ENCODE results near the gene KIF25.

Gene KIF25

DNA sequence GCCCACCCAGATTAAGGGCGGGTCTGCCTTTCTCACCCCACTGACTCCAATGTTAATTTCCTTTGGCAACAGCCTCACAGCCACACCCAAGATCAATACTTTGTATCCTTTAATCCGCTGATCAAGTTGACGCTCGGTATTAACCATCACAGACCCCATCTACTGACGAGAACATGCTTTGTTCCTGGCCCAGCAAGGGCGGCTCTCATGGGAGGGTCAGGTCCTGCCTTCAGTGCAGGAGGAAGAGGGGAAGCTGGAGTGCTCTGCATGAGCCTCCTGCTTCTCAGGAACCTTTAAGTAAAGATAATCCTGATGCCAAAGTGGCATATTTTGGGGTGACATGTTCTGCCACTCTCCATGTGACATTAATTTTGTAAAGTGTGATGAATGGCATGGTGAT is 8.3 kb downstream of the KIF25 start:
- no peaks in the 10 kb centered on the region for H3K36me3 ChIP-seq (ENCODE audit: insufficient read depth, low read length)

DNA sequence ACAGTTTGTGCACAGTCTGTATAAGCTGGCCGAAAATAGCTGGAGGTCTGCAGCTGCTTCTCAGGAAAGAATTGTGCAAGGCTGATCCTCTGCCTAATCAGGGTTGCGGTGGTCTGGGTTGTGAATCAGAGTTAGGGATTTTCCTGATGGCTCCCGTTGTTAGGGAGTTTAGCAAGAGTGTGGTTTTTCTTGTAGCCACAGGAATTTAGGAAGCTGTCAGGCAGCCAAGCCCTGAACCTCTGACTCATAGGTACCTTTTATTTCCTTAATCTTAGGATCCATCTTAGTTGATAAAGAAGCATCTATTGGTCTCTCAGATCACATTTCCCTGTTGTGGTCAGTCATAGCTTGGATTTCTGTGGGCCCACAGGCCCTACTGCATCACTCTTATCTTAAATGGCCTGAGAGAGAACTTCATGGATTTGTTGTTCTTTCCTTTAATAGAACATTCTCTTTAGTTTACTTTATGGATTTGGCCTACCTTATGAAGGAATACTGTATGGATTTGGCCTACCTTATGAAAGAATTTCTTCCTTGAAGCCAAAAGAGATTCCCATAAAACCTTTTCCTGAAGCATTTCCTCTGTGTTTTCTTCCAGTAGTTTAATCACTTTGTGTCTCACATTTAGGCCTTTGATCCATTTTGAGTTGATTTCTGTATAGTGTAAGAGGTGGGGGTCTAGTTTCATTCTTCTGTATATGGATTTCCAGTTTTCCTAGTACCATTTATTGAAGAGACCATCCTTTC is 10.3 kb downstream of the KIF25 start:
- Histone ChIP-seq H3K27me3 (ENCODE audit: insufficient read depth, low read length) (no peaks in the 10 kb centered on the region), H3K36me3 (ENCODE audit: insufficient read depth, low read length) (no peaks in the 10 kb centered on the region), H3K4me1 (ENCODE audit: insufficient read depth, low read length) (no peaks in the 10 kb centered on the region), H2AFZ (ENCODE audit: low read depth, low read length) (no peak overlapping the region), H3K4me3 (ENCODE audit: low read length) (no peak overlapping the region), H3K9me3 (ENCODE audit: low read length) (peaks cover 8% of the 10 kb centered on the region)

More for the DNA sequence above, 8.3 kb downstream of the KIF25 start:
- H3K27me3 ChIP-seq (ENCODE audit: insufficient read depth, low read length): no peaks in the 10 kb centered on the region
- no peak overlapping the region for H3K4me3 ChIP-seq (ENCODE audit: low read length)
- H3K9me3 ChIP-seq (ENCODE audit: low read length): peaks cover 3% of the 10 kb centered on the region
- no peak overlapping the region for H2AFZ ChIP-seq (ENCODE audit: low read depth, low read length)
- no peaks in the 10 kb centered on the region for H3K4me1 ChIP-seq (ENCODE audit: insufficient read depth, low read length)

DNA sequence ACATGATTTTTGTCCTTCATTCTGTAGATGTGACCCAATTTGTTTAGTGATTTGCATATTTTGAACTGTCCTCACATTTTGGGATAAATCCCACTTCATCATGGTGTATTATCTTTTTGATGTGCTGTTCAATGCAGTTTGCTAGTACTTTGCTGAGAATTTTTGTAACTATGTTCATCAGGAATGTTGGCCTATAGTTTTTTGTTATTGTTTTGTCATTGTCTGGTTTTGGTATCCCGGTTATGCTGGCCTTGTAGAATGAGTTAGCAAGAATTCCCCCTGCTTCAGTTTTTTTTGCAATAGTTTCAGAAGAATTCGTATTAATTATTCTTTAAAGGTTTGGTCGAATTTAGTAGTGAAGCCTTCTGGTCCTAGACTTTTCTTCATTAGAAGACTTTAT is 11.9 kb downstream of the KIF25 start:
- Histone ChIP-seq H3K9me3 (ENCODE audit: low read length) (peaks cover 6% of the 10 kb centered on the region), H2AFZ (ENCODE audit: low read depth, low read length) (no peak overlapping the region), H3K4me3 (ENCODE audit: low read length) (no peak overlapping the region), H3K27me3 (ENCODE audit: insufficient read depth, low read length) (no peaks in the 10 kb centered on the region), H3K36me3 (ENCODE audit: insufficient read depth, low read length) (no peaks in the 10 kb centered on the region), H3K4me1 (ENCODE audit: insufficient read depth, low read length) (no peaks in the 10 kb centered on the region)

DNA sequence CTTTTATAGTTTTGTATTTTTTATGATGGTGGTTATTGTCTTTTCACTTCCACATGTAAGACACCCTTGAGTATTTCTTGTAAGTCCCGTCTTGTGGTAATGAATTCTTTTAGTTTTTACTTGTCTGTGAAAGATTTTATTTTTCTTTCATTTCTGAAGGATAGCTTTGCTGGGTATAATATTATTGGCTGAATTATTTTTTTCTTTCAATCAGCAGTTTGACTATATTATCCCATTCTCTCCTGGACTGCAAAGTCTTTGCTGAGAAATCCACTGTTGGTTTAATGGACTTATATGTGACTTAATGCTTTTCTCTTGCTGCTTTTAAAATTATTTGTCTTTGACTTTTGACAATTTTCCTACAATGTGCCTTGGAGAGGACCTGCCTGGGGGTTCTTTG is 13.8 kb downstream of the KIF25 start:
- Histone ChIP-seq H3K4me1 (ENCODE audit: insufficient read depth, low read length) (no peaks in the 10 kb centered on the region), H2AFZ (ENCODE audit: low read depth, low read length) (no peak overlapping the region), H3K27me3 (ENCODE audit: insufficient read depth, low read length) (no peaks in the 10 kb centered on the region), H3K36me3 (ENCODE audit: insufficient read depth, low read length) (no peaks in the 10 kb centered on the region), H3K4me3 (ENCODE audit: low read length) (no peak overlapping the region), H3K9me3 (ENCODE audit: low read length) (peaks cover 5% of the 10 kb centered on the region)

DNA sequence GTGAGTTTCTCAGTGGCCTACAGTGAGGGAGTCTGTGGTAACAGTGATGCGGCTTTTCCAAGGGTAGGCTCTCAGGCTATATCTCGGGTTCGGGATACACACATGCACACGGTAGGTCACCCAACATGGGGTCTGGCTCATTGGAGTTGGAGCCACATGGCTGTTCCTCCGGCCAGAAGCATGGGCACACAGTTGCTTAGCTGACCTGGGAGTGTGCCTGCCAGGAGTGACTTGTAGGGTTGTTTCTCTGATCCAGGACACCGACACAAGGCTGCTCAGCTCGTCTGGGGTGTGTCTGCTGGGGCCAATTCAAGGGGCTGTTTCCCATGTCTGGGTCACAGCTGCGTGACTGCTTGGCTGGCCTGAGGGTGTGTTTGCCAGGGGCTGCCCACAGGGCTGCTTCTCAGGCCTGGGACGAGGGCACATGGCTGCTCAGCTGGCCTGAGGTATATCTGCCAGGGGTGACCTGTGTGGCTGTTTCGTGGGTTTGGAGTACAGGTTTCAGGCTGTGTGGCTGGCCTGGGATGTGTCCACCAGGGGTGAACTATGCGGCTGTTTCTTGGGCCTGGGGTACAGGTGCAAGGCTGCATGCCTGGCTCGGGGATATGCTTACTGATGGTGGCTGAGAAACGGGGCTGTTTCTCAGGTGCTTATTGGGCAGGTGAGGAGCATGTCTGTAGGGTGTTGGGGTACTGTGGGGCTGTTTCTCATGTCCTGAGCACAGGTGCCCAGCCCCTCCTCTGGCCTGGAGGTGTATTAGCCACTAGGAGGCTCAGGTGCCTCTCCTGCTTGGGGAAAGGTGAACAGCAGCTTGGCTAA is 15.2 kb downstream of the KIF25 start:
- H3K27me3 ChIP-seq (ENCODE audit: insufficient read depth, low read length): no peaks in the 10 kb centered on the region
- H3K36me3 ChIP-seq (ENCODE audit: insufficient read depth, low read length): no peaks in the 10 kb centered on the region
- H3K9me3 ChIP-seq (ENCODE audit: low read length): peaks cover 5% of the 10 kb centered on the region
- no peaks in the 10 kb centered on the region for H3K4me1 ChIP-seq (ENCODE audit: insufficient read depth, low read length)
- no peak overlapping the region for H2AFZ ChIP-seq (ENCODE audit: low read depth, low read length)
- H3K4me3 ChIP-seq (ENCODE audit: low read length): no peak overlapping the region

DNA sequence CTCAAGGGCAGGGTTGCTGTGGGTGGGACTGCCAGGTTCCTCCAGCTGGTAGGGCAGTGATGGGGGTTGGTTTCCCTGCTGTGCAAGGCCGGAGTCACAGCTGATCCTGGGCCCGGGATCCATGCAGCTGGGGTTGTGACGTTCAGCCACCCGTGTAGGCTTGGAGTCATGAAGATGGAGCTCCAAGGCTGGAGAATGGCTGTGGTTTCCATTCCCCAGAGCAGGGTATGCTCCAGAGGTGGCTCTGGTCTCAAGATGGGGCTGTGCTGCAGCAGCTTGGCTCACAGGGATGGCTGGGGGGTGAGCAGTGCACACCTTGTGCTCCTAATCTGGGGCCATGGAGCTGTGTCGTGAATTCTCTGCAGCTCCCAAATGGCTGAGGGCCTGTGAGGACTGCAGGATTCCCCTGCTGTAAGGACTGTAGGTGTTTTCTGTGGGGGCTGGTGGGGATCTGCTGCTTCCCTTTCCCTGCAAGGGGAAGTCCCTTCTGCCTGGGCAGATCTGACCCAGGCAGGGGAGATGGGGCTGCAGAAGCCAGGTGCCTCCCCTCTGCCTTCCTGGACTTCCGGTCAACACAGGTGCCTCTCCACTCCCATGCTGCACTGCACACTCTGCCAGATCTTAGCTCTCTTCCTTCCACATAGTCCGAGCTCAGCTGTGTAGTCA is 15.9 kb downstream of the KIF25 start:
- H2AFZ ChIP-seq (ENCODE audit: low read depth, low read length): no peak overlapping the region
- peaks cover 8% of the 10 kb centered on the region for H3K9me3 ChIP-seq (ENCODE audit: low read length)
- no peaks in the 10 kb centered on the region for H3K36me3 ChIP-seq (ENCODE audit: insufficient read depth, low read length)
- no peaks in the 10 kb centered on the region for H3K4me1 ChIP-seq (ENCODE audit: insufficient read depth, low read length)
- H3K4me3 ChIP-seq (ENCODE audit: low read length): no peak overlapping the region
- no peaks in the 10 kb centered on the region for H3K27me3 ChIP-seq (ENCODE audit: insufficient read depth, low read length)

DNA sequence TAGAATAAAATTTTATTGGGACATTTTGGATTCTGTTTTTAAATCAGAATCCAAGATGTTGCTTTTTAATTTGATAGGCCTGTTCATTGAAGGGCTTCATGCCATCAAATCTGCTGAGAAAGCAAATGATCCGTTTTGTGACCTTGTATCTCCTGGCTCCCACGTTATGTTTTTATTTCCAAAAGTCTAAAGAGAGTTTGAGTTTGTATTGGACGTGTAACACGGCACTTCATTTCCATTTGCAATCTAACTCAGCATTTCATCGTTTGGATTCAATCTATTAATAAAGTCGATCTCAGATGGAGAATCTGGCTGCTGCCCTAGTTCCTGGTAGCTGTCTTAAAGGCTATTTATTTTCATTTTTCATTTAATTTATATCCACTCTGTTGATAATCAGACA is 17.0 kb downstream of the KIF25 start:
- Histone ChIP-seq H2AFZ (ENCODE audit: low read depth, low read length) (no peak overlapping the region), H3K36me3 (ENCODE audit: insufficient read depth, low read length) (no peaks in the 10 kb centered on the region), H3K27me3 (ENCODE audit: insufficient read depth, low read length) (no peaks in the 10 kb centered on the region), H3K4me3 (ENCODE audit: low read length) (no peak overlapping the region), H3K4me1 (ENCODE audit: insufficient read depth, low read length) (no peaks in the 10 kb centered on the region), H3K9me3 (ENCODE audit: low read length) (peaks cover 10% of the 10 kb centered on the region)

DNA sequence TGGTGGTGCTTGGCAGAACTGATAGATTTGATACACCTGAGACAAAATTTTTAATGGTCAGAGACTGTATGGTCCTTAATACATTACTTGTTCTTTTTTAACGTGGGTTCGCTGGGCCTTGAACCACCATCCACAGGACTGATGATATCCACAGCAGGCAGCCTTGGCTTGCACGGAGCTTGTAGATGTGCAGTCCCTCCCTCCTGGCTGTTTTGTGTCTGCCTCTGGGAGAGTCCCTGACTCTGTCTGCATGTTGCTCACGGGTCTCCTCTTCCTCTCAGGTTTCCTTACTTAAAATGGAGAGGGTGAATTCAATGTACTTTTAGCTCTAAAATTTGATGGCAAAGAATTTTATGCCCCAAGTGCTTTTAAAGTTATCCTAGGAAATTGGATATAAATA is 17.5 kb downstream of the KIF25 start:
- H3K4me3 ChIP-seq (ENCODE audit: low read length): no peak overlapping the region
- H3K4me1 ChIP-seq (ENCODE audit: insufficient read depth, low read length): no peaks in the 10 kb centered on the region
- H3K27me3 ChIP-seq (ENCODE audit: insufficient read depth, low read length): no peaks in the 10 kb centered on the region
- H3K36me3 ChIP-seq (ENCODE audit: insufficient read depth, low read length): no peaks in the 10 kb centered on the region
- H2AFZ ChIP-seq (ENCODE audit: low read depth, low read length): no peak overlapping the region
- H3K9me3 ChIP-seq (ENCODE audit: low read length): peaks cover 10% of the 10 kb centered on the region

DNA sequence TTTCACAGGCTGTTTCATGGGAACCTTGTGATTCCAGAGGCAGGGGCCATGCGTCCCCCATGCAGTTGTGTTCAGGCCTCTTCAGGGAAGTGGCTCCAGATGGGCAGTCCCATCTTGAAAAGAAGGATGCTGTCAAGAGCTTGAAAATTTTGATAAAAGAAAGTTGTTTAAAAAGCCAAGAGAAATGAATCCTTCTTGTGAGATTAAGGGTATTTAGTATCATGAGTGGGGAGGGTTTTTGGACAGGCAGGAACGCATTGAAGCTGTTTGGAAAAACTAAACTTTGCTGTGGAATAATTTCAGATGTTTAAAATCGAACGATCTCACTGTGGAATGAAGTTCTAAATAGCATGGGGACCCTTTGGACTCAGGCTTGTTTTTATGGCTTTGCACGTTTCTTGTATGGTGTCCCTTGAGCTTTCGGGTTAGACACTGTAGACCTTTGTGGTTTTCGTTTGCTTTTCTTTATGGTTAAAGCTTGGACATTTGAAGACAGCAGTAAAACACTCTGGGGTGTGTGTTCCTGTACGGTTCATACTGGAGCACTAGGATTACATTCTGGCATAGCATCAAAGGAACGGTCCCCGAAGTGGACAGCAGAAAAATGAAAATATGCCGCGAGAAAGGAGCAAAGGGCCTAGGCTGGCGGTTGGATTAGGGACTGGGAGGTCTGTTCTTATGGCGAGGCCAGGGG is 18.2 kb downstream of the KIF25 start:
- Histone ChIP-seq H2AFZ (ENCODE audit: low read depth, low read length) (no peak overlapping the region), H3K36me3 (ENCODE audit: insufficient read depth, low read length) (no peaks in the 10 kb centered on the region), H3K4me1 (ENCODE audit: insufficient read depth, low read length) (no peaks in the 10 kb centered on the region), H3K9me3 (ENCODE audit: low read length) (peaks cover 10% of the 10 kb centered on the region), H3K4me3 (ENCODE audit: low read length) (no peak overlapping the region), H3K27me3 (ENCODE audit: insufficient read depth, low read length) (no peaks in the 10 kb centered on the region)

DNA sequence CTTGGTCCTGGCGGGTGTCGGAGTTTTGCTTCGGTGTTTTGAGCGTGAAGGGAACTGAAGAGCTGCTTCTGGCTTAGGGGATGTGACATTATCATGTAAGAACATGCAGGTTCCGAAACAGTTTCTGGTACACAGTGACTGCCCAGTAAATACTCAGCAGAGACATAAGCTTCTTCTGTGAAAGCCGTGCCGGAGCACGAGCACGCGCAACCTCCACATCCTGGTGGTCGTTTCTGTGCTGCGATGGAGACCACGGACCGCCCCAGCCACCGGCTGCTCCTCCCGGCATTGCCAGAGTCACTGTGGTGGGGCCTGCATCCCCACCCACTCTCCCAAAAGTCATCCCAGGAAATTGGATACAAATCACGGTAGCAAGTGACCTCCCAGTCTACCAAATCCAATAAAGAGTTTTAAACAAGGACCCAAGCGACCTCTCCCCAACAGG is 18.7 kb downstream of the KIF25 start:
- H3K9me3 ChIP-seq (ENCODE audit: low read length): peaks cover 10% of the 10 kb centered on the region
- no peaks in the 10 kb centered on the region for H3K27me3 ChIP-seq (ENCODE audit: insufficient read depth, low read length)
- no peaks in the 10 kb centered on the region for H3K36me3 ChIP-seq (ENCODE audit: insufficient read depth, low read length)
- no peaks in the 10 kb centered on the region for H3K4me1 ChIP-seq (ENCODE audit: insufficient read depth, low read length)
- H3K4me3 ChIP-seq (ENCODE audit: low read length): no peak overlapping the region
- no peak overlapping the region for H2AFZ ChIP-seq (ENCODE audit: low read depth, low read length)

DNA sequence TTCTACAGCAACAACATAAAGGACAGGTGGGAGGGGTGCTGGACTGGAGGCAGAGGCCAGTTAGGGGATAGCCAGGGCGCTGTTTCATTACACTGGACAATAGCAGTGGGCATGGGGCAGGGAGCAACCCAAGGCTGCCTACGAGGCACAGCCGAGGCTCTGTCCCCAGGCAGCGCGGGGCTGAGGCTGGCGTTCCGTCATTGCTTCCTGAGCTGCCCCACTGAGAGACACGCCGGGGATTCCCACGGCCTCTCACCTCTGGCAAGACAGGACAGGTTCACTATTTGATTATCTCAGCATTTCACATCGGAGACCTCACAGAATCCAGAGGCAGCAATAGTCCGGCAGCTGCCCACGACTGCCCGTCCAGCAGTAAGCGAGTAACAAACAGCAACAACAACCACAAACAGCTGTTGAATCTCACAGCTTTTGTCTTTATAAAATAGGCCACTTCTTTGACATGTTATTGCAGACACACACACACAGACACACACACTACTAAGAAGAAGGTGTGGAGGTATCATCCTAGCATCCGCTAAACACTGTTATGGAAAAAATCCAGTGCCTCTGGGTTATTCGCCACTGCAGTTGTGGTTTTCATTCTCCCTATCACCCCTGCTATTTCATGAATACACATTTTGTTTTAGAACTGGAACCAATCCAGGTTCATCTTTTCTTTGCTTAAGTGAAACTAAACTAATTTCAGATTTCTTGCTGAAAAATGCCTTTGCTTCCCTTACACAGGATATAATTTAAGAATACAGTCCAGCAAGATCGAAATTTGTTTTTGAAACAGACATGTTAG is 19.5 kb downstream of the KIF25 start:
- Histone ChIP-seq H3K4me3 (ENCODE audit: low read length) (no peak overlapping the region), H2AFZ (ENCODE audit: low read depth, low read length) (no peak overlapping the region), H3K4me1 (ENCODE audit: insufficient read depth, low read length) (no peaks in the 10 kb centered on the region), H3K27me3 (ENCODE audit: insufficient read depth, low read length) (no peaks in the 10 kb centered on the region), H3K9me3 (ENCODE audit: low read length) (peaks cover 10% of the 10 kb centered on the region), H3K36me3 (ENCODE audit: insufficient read depth, low read length) (no peaks in the 10 kb centered on the region)

DNA sequence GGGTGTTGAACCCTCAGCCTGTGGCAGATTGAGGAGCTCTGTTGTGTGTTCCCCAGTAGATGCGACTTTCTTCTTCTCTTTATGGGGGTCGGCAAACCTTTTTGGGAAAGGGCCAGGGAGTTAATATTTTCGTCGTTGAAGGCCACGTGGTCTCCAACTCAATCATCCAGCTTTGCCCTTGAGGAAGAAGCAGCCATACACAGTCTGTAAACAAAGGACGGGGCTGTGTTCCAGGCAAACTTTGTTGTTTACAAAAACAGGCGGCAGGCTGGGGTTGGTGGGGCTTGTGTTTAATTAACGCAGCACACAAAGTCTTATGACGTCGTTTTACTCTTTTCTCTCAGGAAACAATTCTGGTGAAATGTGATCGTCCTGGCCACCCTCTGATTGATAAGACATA is 20.2 kb downstream of the KIF25 start:
- Histone ChIP-seq H3K4me1 (ENCODE audit: insufficient read depth, low read length) (no peaks in the 10 kb centered on the region), H3K36me3 (ENCODE audit: insufficient read depth, low read length) (no peaks in the 10 kb centered on the region), H2AFZ (ENCODE audit: low read depth, low read length) (no peak overlapping the region), H3K27me3 (ENCODE audit: insufficient read depth, low read length) (no peaks in the 10 kb centered on the region), H3K4me3 (ENCODE audit: low read length) (no peak overlapping the region), H3K9me3 (ENCODE audit: low read length) (peaks cover 5% of the 10 kb centered on the region)
